Measurements from ENCODE around the gene RPRD1B.

Gene RPRD1B

DNA sequence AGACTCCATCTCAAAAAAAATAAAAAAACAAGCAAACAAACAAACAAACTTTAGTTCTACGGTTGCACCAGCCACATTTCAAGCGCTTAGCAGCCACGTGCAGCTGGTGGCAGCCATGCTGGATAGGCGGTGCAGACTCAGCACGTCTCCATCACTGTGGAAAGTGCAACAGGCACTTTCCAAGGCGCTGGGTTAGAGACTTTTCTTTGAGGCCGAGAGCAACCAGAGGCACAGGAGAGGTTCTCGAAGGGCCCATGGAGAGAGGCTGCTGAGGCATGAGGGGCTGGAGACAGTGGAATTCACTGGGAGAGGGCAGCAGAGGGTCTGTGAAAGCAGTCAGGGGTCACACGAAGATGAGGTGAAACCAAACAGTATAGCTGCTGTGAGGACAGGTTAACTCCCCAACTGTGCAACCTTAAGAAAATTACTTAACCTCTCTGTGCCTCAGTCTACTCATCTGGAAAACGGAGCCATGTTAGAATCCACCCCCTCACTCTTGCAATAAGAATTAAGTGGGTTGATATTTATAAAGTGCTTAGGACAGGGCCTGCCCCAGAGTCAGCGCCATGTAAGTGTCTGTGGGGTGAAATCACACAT is 104.0 kb downstream of the RPRD1B start:
- DNase-seq: no peak

DNA sequence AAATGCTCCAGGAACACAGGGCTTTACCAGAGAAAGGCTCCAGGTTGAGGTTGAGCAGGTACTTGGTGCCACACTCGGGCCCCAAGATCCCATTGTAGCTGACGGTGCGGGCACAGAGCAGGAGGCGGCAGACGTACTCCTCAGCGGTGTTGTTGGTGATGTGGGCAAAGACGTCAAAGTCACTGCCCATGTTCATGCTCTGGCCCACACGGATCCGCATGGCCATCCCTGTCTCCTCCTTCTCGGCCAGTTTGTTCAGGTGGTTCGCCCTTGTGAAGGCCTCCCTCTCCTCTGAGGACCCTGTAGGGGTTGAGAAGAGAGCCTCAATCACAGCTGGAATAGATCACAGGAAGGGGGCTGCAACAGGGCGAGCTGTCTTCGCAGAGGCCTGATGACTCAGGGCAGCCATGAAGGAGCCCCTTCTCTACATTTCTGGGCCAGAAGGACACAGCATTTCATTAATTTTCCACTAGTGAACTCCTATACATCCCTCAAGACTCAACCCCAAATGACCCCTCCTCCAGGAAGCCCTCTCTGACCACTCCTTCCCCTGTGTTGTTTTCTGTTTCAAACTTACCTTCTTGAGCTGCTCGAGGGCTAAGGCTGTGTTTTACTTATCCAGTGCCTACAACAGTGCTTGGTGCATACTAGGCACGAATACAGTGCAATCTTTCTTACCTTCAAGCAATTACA is 104.7 kb downstream of the RPRD1B start:
- DNase-seq: no peak

DNA sequence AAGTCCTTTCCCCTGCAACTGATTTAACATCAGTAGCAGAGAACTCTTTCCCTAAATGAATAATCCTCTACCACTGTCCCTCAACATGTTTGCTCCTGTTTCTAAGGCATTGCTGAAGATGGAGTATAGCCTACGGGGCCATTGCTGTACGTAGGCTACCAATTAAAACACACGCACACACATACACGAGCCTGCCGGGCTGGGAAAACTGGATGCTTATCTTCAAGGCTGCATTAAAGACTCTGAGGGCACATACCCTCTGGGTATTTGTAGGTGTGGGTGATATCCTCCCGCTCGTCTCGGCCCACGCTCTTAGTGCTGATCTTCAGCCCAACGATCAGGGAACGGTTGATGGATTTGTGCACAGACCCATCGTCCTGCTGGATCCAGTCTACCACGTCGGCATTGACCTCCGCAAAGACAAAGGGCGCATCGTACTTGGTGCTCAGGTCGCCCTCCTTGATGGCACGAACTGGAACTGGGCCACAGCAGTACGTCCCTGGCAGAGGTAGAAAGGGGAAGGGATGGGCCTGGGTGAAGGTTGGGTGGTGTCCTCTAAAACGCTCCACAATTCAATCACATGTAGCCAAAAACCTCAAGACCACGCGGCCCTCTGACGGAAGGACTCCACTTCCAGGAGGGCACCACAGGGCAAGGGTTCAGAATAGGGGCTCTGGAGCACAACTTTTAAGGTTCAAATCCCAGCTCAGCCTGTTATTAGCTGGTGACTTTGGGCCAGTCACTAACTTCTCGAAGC is 105.8 kb downstream of the RPRD1B start:
- DNase-seq: no peak

DNA sequence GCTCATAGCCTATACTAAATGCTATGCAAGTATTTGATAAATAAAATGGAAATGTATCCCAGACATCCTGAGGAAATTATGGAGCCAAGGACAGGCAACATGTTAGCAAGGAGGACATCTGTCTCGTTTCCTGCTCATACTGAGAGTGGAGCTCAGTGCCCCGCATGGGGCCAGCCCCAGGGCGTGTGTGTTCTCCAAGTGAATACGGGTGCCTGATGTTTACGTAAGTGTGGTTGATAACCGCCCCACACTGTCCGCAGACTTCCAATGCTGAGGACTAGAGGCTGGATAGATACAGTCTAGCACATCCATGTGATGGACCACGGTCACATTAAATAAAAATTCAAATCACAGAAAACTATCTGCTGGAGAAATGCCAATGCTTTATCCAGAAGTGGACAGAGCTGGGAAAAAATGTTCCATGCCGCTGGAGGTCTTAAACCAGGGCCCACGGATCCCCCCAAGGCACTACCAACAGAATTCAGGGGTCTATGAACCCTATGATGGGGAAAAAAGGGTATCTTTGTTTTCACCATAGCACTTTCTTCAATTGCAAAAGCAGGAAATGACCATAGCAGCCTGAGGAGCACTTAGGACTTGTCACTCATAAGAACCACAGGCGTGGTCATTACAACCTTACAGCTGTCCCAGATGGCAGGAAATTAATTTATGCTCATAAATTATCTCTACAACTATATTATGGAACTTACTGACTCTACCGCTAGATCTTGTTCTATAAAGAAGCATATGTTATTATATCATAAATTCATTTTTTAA is 106.6 kb downstream of the RPRD1B start:
- peak; percentile 10 for DNase-seq

DNA sequence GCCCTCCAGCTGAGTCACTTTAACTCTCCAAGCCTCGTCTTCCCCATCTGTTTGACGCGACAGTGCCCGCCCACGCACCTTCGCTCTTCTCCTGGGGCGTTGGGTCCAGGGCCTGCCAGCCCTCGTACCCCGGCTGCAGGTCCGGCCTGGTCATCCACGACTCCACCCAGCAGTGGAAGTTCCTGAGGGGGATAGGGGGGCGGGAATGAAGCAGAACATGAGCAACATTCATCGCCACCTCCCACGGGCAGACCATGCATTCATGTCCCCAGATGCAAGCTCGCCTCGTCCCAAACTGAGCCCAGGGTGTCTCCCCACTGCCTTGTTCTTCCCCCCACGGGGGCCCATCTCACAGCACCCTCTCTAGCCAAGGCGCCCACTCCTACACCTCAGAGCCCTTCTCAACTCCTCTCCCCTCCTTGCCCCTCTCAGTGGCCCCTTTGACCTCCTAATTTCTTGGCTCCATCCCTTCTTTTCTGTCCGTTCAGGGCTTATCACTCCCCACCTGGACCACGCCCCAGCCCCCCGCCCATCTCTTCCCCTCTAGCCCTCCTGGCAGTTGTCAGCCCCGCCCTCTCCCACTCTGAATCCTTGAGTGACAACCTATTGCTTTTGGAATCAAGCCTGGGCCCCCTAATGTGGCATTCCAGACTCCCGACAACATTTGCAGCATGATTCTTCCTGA is 107.8 kb downstream of the RPRD1B start:
- no peak for DNase-seq

All from NCI-H2029 treated with DMSO at 0.1 percent for 48 hours (cell line).